Measurements from ENCODE around the gene CRABP2.

CRABP2 gene

GRCh38 chr1:156709031-156709430 lies 3.6 kb upstream of the CRABP2 start:
- H3K27ac ChIP-seq (ENCODE audit: low read depth, low read length, poor library complexity, severe bottlenecking): no peak overlapping the region
- no peaks in the 10 kb centered on the region for H3F3A ChIP-seq (ENCODE audit: insufficient read depth, low read length)
- no peak overlapping the region for H3K4me3 ChIP-seq (ENCODE audit: low read depth, low read length, poor library complexity, severe bottlenecking)
- no peaks in the 10 kb centered on the region for H3K36me3 ChIP-seq (ENCODE audit: insufficient read depth, low read length)
- H3K27me3 ChIP-seq (ENCODE audit: insufficient read depth, low read length): peaks cover 3% of the 10 kb centered on the region; the same call in 1 of the 2 replicates
- no peaks in the 10 kb centered on the region for H3K9me3 ChIP-seq (ENCODE audit: low read length)
- H3K4me1 ChIP-seq (ENCODE audit: insufficient read depth, low read length, severe bottlenecking): peaks cover 15% of the 10 kb centered on the region
- no peaks in the 10 kb centered on the region for H4K20me1 ChIP-seq (ENCODE audit: insufficient read depth, low read length)
- no peaks in the 10 kb centered on the region for H3K9me2 ChIP-seq (ENCODE audit: low read depth, low read length)
- H3K79me2 ChIP-seq (ENCODE audit: insufficient read depth, low read length): no peaks in the 10 kb centered on the region
- no peak overlapping the region for H2AFZ ChIP-seq (ENCODE audit: low read length)
- no peak overlapping the region for H3K4me2 ChIP-seq (ENCODE audit: low read length)
- no peak overlapping the region for H3K9ac ChIP-seq (ENCODE audit: low read length)
- no peak for TF ChIP-seq CTCF (IDR thresholded peaks at IDR 0.05; ENCODE audit: low read length)
- TF ChIP-seq EZH2 (IDR thresholded peaks at IDR 0.05; ENCODE audit: borderline replicate concordance, low read length): no peak

GRCh38 chr1:156708218-156708661 lies 2.9 kb upstream of the CRABP2 start:
- Histone ChIP-seq H3K4me1 (ENCODE audit: insufficient read depth, low read length, severe bottlenecking) (peaks cover 15% of the 10 kb centered on the region), H3K36me3 (ENCODE audit: insufficient read depth, low read length) (no peaks in the 10 kb centered on the region), H3K9me3 (ENCODE audit: low read length) (no peaks in the 10 kb centered on the region), H3K9me2 (ENCODE audit: low read depth, low read length) (no peaks in the 10 kb centered on the region), H3K27ac (ENCODE audit: low read depth, low read length, poor library complexity, severe bottlenecking) (no peak overlapping the region), H3K79me2 (ENCODE audit: insufficient read depth, low read length) (no peaks in the 10 kb centered on the region), H3K27me3 (ENCODE audit: insufficient read depth, low read length) (peaks cover 9% of the 10 kb centered on the region; the same call in 1 of the 2 replicates), H2AFZ (ENCODE audit: low read length) (no peak overlapping the region), H3K4me2 (ENCODE audit: low read length) (no peak overlapping the region), H4K20me1 (ENCODE audit: insufficient read depth, low read length) (no peaks in the 10 kb centered on the region), H3K9ac (ENCODE audit: low read length) (no peak overlapping the region), H3K4me3 (ENCODE audit: low read depth, low read length, poor library complexity, severe bottlenecking) (no peak overlapping the region), H3F3A (ENCODE audit: insufficient read depth, low read length) (no peaks in the 10 kb centered on the region)
- TF ChIP-seq CTCF (IDR thresholded peaks at IDR 0.05; ENCODE audit: low read length): no peak
- TF ChIP-seq EZH2 (IDR thresholded peaks at IDR 0.05; ENCODE audit: borderline replicate concordance, low read length): no peak

GRCh38 chr1:156707417-156708217 lies 2.2 kb upstream of the CRABP2 start:
- H3K9ac ChIP-seq (ENCODE audit: low read length): no peak overlapping the region
- H3K9me2 ChIP-seq (ENCODE audit: low read depth, low read length): no peaks in the 10 kb centered on the region

More at GRCh38 chr1:156707417-156708217, 2.2 kb upstream of the CRABP2 start:
- no peak overlapping the region for H3K4me2 ChIP-seq (ENCODE audit: low read length)
- no peaks in the 10 kb centered on the region for H3K79me2 ChIP-seq (ENCODE audit: insufficient read depth, low read length)
- H3K27me3 ChIP-seq (ENCODE audit: insufficient read depth, low read length): peaks cover 11% of the 10 kb centered on the region; the same call in 1 of the 2 replicates
- no peak overlapping the region for H2AFZ ChIP-seq (ENCODE audit: low read length)
- no peaks in the 10 kb centered on the region for H3F3A ChIP-seq (ENCODE audit: insufficient read depth, low read length)
- H3K36me3 ChIP-seq (ENCODE audit: insufficient read depth, low read length): no peaks in the 10 kb centered on the region
- H3K4me1 ChIP-seq (ENCODE audit: insufficient read depth, low read length, severe bottlenecking): peaks cover 15% of the 10 kb centered on the region
- H3K4me3 ChIP-seq (ENCODE audit: low read depth, low read length, poor library complexity, severe bottlenecking): no peak overlapping the region
- no peak for TF ChIP-seq EZH2 (IDR thresholded peaks at IDR 0.05; ENCODE audit: borderline replicate concordance, low read length)
- no peak for TF ChIP-seq CTCF (IDR thresholded peaks at IDR 0.05; ENCODE audit: low read length)
- H3K27ac ChIP-seq (ENCODE audit: low read depth, low read length, poor library complexity, severe bottlenecking): no peak overlapping the region
- H4K20me1 ChIP-seq (ENCODE audit: insufficient read depth, low read length): no peaks in the 10 kb centered on the region
- H3K9me3 ChIP-seq (ENCODE audit: low read length): no peaks in the 10 kb centered on the region
